NT2/D1 (cell line): ENCODE data around the gene MRPL40.

Source experiments
- YY1 ChIP-seq: IDR thresholded peaks from 2 replicates; pipeline ENCODE4 v1.6.1; 2011; ENCODE audit not compliant: insufficient read length, insufficient read depth
- ZNF274 ChIP-seq: IDR thresholded peaks from 2 replicates; pipeline ENCODE4 v1.6.1; 2011; ENCODE audit warnings: mild to moderate bottlenecking, low read depth, low read length

DNA sequence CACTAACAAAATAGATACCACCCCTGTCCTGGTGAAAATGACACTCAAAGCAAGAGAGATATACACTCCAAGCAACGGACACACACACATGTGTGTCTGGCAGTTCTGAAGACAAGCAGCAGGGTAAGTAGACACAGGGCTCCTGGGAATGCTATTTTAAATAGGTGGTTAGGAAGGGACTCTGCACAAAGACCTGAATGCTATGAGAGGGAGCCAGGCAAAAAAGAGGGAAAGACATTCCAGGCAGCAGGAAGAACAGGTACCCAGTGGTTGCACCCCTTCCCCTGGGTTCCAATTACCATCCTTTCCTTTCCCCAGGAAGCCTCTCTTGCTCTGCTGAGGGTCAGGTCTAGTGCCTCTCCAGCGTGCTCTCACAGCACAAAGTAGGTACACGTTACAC is 43.7 kb downstream of the MRPL40 start:
- TF ChIP-seq YY1 (no peak), ZNF274 (no peak)
